Renal cortex interstitium (tissue), 11 donors: Measurements from ENCODE around the gene EMC6. TPM values are rescaled to one million over a fixed set of nuclear protein-coding genes. Genes with fewer than 3 reads are reported as not detected.

Source experiments
- DNase-seq, 11 donors: peaks; one replicate each; pipeline ENCODE4 v3.0.0-alpha.2; 2013; ENCODE audit warnings: low read depth in 9 of 11, low spot score in 4 of 11; ENCODE audit errors: extremely low read depth in 1 of 11
- polyA plus RNA-seq, 3 donors: library from polyadenylated mRNA; unstranded; fragments of 120-200 nt; gene quantifications; one replicate each; pipeline ENCODE4 v1.2.1, GENCODE V29; 2013; ENCODE audit not compliant: insufficient read length in 3 of 3

Gene EMC6
- polyA plus RNA-seq, 3 donors = 21.0 to 35.3 (median 31.8) TPM

DNA sequence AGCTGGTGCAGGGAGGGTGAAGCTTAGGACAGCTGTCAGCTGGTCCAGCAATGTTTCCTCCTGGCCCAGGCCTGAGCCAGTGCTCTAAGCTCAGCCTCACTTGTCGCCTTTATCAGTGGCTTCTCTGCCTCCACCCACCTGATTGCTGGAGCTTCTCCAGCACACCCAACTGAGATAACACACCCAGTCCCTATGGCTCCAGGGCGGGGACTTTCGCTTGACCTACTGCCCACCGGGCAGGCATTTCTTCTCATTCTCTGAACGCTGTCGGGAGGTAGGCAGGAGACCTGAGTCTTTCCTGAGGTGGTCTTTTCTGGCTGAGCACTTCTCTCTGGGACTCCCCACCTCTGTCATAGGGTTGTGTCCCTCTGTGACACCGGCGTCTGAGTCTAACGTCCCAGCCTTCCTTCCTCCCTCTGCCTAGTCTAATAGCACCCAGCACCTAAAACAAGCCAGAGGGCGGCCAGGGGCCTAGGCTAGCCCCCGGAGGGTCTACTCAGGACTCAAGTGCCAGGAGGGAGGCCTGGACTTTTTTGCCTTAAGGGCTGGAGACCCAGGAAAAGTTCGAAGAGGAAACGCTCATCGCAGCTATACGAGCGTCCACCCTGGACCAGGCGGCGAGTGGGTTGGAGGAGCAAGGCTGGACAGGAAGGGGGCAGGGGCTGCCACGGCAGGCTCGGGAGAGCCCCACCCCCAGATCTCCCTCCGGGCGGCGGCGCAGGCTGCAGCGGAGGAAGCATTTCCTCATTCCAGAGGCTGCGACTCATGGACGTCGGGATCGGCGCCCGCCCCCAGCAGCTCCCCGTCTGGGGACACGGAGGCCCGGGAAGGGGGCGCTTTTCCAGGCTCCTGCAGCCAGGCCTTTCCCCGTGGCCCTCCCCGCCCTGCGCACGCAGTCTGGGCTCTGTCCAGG, 990 bp upstream of the EMC6 start:
- peak; percentile 64 to 86 (median 79) for DNase-seq

DNA sequence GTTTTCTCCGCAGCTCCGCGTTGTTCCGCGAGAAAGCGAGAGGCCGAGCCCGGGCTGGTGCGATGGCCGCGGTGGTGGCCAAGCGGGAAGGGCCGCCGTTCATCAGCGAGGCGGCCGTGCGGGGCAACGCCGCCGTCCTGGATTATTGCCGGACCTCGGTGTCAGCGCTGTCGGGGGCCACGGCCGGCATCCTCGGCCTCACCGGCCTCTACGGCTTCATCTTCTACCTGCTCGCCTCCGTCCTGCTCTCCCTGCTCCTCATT, 404 bp downstream of the EMC6 start:
- no peak for DNase-seq

DNA sequence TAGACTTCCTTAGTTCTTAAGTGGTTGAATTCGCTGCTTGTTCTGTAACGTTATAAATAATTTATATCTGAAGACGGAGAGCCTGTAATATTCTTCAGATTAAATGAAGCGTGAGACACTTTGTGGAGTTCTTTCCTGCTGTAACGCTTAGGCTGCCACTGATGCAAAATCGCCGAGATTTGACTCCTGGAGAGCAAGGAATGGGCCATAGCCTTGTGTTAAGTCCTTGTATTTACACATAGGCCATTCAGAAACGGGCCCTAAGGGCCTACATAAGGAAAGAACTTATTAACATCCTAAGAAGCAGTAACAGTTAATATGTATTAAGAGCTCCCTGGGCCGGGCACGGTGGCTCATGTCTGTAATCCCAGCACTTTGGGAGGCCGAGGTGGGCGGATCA, 936 bp downstream of the EMC6 start:
- no peak for DNase-seq

DNA sequence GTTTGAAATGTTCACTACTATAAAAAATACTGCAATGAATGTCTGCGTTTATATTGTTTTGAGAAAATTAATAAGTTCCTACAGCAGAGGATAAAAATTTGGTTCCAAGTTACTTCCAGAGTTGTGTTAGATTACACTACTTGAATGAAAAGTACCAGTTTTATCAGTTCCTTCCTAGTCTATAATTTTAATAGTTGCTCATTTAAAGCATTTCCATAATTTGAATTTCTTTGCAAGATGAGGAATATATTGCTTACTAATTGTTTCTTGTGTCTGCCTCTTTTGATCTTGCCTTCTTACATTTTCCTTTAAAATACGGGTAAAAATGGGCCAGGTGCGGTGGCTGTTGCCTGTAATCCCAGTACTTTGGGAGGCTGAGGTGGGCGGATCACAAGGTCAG, 4.0 kb downstream of the EMC6 start:
- no peak for DNase-seq

DNA sequence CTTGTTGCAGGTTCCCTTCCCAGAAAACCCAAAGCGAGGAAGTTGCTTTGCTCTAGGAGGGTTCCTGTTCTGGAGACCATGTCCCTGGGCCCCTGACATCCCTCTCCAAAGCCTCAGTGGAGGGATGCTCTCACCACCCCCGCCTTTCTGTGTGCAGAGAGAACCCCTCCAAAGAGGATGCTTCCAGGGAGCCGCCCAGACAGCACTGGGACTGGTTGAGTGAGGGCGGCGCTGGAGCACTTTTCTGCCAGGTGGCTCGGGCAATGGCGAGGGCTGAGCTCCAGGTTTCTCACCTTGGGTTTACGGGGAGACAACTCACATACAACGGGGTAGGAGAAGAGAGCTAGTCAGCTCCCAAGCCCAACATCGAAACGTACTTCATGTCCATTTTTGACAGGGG, 7.3 kb downstream of the EMC6 start:
- DNase-seq = no peak

DNA sequence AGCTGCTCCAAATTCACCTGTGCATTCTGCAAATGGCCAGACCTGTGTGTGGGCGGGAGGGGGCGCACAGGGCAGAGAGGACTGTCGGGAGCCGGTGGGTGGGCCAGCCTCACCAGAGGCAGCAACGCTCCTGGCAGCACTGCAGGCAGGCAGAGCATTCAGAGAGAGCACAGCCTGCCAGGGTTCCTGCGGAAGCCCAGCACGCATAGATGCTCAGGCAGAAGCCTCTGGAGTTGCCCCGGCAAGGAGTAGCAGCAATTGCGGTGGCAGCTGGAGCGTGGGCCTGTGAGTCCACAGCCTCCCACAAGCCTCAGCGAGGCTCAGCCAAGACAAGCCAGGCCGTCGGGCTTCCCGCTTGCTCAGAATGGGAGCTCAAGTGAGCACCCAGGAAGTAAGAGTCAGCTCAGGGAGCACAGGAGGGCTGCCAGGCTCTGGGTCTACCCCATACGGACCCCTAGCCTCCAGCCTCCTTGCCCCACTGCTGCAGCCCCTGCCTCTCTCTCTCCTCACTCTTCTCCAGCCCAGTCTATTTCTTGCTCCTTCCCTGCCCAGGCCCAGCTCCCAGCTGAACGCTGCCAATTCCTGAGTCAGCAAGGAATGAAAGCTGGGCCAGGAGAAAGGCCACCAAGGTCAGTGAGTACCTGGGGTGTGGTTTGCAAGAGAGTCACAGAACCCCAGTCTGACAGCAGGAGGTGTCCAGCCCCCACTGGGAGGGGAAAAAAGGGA, 9.6 kb downstream of the EMC6 start:
- no peak for DNase-seq

DNA sequence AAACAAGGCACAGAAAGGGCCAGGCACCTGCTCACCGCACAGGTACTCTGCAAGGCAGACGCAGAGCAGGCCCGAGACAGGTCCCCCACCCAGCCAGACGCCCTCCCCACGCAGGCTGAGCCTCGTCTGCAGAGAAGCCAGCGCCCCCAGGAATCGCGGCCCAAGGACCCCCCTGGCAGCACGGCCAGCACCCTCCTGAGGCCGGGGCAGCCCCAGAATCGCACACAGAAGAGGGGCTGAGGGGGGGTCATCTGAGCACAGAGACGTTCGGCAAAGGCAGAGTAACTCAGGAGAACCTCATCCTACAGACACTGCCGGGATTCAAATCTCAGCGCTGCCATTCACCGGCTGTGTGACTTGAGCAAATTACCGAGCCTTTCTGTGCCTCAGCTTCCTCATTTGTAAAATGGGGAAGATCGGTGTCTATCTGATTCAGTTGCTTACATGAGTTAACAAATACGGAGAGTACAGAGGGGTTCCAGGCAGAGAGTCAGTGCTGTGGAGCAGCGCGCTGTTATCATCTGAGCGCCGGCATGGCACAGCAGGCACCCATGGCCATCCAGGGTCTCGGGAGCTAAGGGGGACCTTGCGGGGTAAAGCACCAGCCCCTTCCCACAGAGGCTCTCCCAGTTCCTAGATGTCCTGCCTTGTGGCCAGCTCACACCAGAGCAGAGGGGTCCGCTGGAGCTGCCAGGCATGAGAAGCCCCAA, 10.4 kb downstream of the EMC6 start:
- no peak for DNase-seq

DNA sequence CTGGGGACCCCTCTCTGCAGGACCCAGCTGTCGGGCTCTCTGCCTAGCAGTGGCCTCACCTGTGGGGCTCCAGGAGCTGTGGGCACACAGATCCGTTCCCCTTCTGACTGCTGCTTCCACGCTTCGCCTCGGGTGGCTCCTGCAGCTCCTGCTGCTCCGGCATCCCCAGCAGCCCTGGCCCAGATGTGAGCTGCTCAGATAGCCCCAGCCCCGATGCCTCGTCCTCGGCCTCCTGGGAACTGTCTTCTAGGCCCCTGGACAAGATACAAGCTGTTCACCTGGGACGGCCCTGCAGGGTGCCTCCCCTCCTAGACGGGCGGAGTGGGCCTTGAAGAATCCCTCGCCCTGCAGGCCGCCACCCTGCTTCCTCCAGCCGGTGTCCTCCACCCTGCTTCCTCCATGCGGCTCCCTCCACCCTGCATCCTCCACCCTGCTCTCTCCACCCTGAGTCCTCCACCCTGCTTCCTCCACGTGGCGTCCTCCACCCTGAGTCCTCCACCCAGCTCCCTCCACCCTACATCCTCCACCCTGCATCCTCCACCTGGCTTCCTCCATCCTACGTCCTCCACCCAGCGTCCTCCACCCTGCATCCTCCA, 11.0 kb downstream of the EMC6 start:
- no peak for DNase-seq

DNA sequence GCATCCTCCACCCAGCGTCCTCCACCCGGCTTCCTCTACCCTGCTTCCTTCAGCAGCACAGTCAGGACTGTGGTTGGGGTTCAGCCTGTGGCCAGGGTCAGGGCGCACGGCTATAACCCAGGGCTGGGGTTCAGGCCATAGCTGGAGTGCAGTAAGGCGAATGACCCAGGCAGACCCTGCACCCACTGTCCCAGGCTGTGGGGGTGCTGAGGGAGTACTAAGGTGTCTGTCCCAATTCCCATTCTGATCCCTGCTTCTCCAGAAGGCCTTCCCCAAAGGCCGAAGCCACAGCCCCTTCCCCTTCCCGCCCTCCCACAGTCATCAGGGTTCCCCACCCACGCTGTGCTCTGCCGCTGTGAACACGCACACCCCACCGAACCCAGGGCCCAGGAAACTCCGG, 12.4 kb downstream of the EMC6 start:
- no peak for DNase-seq

DNA sequence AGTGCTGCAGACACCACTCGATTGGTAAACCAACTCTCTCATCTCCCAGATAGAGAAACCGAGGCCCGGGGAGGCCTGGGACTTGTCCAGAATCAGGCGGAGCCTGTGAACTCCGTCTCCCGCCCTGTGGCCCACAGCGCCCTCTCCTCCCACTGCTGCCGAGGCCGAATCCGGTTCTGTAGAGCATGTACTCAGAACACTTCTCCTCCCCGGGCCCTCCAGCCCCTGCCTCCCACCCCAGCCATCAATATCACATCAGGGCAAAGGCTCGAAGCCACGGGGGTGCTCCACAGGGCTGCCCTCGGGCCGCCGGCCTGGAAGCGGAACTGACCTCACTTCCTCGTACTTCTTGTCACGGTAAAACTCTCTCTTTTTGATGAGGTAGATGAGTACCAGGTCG, 13.0 kb downstream of the EMC6 start:
- DNase-seq = no peak

DNA sequence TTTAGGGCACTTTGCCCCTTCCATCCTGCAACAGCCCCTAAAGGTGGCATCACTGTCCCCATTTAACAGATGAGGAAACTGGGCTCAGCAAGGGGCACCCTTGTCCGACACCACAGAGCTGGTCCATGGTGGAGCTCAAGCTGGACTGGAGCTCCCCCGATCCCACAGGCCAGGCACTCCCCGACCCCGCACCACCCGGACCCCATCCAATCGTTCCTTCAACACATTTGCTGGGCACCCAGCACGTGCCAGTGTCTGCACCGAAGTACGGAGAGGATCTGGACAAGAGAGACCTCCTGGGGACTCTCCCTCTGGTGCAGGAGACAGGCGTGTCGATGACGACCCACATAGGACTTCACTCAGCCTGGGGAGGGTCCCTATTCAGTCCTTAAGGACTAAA, 13.4 kb downstream of the EMC6 start:
- DNase-seq = no peak

DNA sequence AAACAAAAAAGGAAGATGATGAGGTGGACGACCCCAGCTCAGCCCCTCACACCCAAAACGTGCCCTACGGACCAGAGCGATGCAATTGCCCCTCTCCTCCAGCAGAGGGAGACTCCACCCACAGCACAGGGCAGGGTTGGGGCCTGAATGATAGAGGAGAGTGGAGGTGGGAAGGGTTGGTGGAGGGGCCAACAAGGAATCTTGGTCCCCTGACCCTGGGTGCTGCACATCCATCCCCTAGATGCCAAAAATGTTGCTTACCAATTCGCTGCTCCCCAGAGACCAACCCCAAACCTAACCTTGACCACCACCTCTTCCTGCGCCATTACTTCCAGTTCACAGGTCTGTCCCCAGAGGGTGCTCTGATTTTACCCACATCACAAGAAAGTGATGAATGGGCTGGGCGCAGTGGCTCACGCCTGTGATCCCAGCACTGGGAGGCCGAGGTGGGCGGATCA, 14.5 kb downstream of the EMC6 start:
- no peak for DNase-seq

DNA sequence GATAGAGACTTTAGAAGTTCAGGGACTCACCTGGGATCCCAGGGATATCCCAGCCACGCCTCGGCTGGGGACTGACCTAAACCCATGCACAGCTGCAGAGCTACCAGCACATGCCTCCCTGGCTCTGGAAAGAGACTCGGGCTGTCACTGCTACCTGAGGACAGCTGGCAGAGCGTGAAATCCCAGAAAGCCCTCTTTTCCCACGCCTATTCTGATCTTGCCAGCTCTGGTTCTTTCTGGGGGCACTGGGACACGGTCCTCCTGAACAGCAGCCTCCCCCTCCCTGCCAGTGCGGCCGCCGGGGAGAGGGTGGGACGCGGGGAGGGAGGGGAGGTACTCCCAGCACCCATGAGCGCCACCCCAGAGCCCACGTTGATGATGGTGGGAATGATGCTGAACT, 16.6 kb downstream of the EMC6 start:
- no peak for DNase-seq

DNA sequence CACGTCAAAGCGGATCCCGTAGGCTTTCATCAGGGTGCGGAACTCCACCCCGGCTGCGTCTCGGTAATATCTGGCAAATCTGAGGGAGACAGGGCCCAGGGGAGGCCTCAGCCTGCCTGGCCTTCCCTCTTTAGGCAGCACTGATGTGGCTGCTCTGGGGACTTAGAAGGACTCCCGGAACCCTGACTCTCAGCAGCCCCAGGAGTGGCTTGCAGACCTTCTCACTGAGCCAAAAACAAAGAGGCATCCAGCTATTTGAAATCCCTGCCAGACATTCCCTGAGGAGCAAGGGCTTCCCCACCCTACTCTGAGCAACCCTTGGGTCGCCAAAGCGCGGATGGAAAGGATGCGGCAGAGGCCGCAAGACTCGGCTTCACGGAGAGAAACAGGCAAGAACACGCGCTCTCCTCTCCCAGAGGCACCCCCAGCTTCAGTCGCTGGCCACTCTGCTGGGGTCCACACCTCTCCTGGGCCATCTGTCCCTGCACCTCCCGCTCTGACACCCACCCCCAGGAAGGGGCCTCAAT, 19.5 kb downstream of the EMC6 start:
- no peak for DNase-seq

DNA sequence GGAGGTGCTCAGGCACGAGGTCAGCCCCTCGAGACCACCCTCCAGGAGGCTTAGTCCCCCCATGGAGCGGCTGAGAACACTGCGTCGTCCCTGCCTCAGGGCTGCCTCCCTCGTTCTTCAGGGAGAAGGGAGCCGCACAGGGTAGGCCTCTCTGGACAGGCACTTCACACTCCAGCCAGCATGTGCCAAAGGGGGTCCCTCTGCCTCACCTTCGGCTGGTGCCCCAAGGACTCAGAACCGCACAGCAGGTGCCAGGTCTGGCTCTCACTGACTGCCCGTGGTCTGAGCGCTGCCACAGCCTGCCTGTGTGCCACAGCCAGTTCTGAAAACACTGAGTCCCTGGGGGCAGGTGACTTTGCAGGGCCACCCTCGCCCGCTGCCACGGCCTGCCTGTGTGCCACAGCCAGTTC, 20.2 kb downstream of the EMC6 start:
- no peak for DNase-seq

DNA sequence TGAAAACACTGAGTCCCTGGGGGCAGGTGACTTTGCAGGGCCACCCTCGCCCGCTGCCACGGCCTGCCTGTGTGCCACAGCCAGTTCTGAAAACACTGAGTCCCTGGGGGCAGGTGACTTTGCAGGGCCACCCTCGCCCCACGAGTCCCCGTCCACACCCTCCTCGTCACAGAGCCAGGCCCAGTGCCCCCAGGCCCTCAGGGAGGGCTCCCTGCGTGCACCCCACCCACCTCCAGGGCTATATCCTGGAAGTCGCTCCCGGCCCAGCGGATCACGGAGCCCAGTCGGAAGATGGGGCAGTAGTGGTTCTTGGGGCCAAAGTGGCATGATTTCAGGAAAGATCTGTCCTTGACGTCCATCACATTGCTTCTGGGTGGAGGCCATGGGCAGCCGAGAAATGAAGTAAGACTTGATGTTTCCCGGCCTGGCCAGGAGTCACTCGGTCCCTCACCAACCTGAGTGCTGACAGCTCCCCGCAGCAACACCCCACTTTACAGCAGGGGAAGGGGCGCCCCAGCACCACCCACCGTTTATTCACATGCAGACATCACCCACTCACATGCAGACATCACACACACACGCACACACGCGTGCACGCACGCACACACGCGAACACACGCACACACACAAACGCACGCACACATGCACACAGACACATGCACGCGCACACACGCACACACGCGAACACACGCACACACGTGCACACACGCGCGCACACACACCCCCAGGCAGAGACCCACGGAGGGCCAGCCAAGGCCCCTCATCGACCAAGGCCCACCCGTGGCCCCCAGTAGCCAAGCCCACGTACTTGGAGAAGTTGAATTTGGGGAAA, 20.9 kb downstream of the EMC6 start:
- DNase-seq = no peak

DNA sequence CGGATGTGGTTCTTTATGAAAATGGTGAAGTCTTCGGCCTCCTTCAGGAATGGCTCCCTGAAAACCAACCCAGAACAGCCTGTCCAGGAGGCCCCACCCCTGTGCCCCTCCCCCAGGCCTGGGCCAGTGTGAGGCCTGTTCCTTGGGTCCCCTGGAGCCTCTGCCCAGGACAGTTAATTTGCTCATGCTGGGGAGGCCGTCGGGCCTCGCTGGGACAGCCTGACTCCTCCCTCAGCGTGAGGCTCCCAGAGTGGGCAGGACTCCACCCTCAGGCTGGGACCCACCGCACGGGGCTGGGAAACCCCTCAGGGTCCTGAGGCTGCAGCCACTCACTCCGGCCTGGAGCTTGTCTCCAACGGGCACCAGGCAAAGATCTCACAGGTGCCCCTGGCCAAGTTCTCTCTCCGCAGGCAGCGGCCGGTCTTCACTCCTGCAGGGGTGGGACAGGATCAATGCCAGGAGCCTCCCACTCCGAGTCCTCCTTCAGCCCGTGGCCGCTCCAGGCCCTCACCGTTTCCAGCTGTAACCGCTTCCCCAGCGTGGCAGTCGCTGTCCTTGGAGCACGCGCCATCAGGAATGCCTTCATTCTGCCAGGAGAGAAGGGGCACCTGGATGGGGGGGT, 21.6 kb downstream of the EMC6 start:
- DNase-seq = no peak

DNA sequence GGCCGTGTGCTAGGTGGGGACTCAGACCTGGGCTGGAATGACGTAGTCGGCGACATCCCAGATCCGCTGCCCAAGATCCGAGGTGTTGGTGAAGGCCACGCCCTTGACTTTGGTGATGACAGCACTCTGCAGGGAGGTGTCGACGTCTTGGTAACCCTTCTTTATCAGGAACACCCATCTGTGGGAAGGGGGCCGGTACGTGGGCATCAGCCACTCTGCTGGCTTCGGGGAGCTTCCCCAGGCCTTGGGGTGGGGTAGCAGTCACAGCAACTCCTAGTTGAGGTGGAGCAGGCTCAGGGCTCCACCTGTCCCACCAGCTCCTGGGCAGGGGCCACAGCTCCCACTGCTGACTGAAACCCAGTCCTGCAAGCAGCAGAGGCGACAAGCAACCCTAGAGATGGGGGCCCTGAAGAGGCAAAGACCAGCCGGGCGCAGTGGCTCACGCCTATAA, 23.0 kb downstream of the EMC6 start:
- DNase-seq = no peak
